ENCODE results near the gene ZNF83.
"Not testable (repeated sequence)": the region's sequence is repeated elsewhere in the genome, so short reads cannot be mapped to it uniquely, and the experiment has no call there.

The ZNF83 gene

GRCh38 chr19:52660981-52661380 lies 22.8 kb upstream of the ZNF83 start:
- H3K9me3 ChIP-seq (ENCODE audit: control insufficient read depth, insufficient read depth, low read length): no peaks in the 10 kb centered on the region
- H3K4me1 ChIP-seq (ENCODE audit: insufficient read depth, low read length): peaks cover 13% of the 10 kb centered on the region; the same call in 1 of the 2 replicates
- no peak overlapping the region for H3K9ac ChIP-seq (ENCODE audit: low read depth, low read length)
- no peaks in the 10 kb centered on the region; the same call in 1 of the 2 replicates for H3K36me3 ChIP-seq (ENCODE audit: insufficient read depth, low read length)

DNA sequence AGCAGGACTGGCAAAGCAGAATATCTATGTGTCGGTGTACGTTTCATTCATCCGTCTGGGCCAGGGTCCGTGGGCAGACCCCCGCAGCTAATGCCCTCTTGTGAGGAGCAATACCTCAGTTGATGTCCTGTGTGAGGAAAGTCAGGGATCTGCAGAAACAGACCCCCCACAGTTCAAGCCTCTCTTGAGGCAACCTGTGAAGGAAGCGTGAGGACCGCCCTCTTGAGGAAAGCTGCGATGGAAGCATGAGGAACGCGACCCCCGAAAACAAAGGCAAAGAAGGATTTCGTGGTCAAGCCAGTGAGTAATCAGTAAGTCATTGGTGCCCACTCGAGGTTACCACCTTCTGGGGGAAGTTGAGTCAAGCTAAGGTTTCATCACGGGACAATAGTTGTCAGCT lies 20.9 kb upstream of the ZNF83 start:
- Histone ChIP-seq H3K36me3 (ENCODE audit: insufficient read depth, low read length) (no peaks in the 10 kb centered on the region; the same call in 1 of the 2 replicates), H3K9me3 (ENCODE audit: control insufficient read depth, insufficient read depth, low read length) (no peaks in the 10 kb centered on the region), H3K4me1 (ENCODE audit: insufficient read depth, low read length) (no peaks in the 10 kb centered on the region; the same call in 1 of the 2 replicates), H3K9ac (ENCODE audit: low read depth, low read length) (no peak overlapping the region)

GRCh38 chr19:52658595-52658994 lies 20.4 kb upstream of the ZNF83 start:
- Histone ChIP-seq H3K9me3 (ENCODE audit: control insufficient read depth, insufficient read depth, low read length) (no peaks in the 10 kb centered on the region), H3K36me3 (ENCODE audit: insufficient read depth, low read length) (no peaks in the 10 kb centered on the region; the same call in 1 of the 2 replicates), H3K9ac (ENCODE audit: low read depth, low read length) (no peak overlapping the region), H3K4me1 (ENCODE audit: insufficient read depth, low read length) (no peaks in the 10 kb centered on the region; the same call in 1 of the 2 replicates)

GRCh38 chr19:52653161-52653560 lies 15.0 kb upstream of the ZNF83 start:
- no peaks in the 10 kb centered on the region for H3K9me3 ChIP-seq (ENCODE audit: control insufficient read depth, insufficient read depth, low read length)
- H3K36me3 ChIP-seq (ENCODE audit: insufficient read depth, low read length): peaks cover 6% of the 10 kb centered on the region; the same call in 1 of the 2 replicates
- no peaks in the 10 kb centered on the region for H3K4me1 ChIP-seq (ENCODE audit: insufficient read depth, low read length)
- H3K9ac ChIP-seq (ENCODE audit: low read depth, low read length): no peak overlapping the region

GRCh38 chr19:52651956-52652355 lies 13.8 kb upstream of the ZNF83 start:
- Histone ChIP-seq H3K36me3 (ENCODE audit: insufficient read depth, low read length) (peaks cover 6% of the 10 kb centered on the region; the same call in 1 of the 2 replicates), H3K9me3 (ENCODE audit: control insufficient read depth, insufficient read depth, low read length) (no peaks in the 10 kb centered on the region), H3K4me1 (ENCODE audit: insufficient read depth, low read length) (no peaks in the 10 kb centered on the region), H3K9ac (ENCODE audit: low read depth, low read length) (no peak overlapping the region)

DNA sequence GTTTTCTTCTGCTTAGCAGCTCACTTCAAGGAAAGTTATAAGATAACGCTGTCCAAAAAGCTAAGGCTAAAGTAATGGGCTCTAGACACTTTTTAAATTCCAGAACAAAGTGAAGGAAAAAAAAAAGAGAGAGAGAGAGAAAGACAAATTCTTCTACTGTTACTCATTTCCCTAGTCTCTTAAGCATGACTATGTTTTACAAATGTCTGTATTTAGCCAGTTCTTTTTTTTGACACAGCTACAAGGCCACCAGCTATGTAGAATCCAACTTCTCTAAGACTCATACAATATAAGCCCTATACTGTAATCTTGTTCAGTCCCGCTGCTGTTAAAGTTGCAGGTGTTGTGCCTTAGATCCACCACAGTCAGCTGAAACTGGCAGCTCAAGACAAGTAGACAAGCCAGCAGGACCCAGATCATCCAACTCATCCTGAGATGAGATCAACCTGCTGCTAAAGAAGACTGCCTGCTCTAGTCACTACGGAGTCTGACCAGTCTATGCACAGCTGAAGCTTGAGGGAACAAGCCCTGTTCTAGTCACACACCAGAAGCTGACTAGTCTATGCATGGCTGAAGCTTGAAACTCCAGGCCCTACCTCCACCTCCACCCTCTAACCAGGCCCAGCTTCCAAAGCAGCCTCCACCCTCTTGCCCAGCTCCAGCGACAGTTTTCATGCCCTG lies 10.3 kb upstream of the ZNF83 start:
- peaks cover 2% of the 10 kb centered on the region; the same call in 1 of the 2 replicates for H3K9me3 ChIP-seq (ENCODE audit: control insufficient read depth, insufficient read depth, low read length)
- H3K36me3 ChIP-seq (ENCODE audit: insufficient read depth, low read length): peaks cover 6% of the 10 kb centered on the region; the same call in 1 of the 2 replicates
- H3K4me1 ChIP-seq (ENCODE audit: insufficient read depth, low read length): no peaks in the 10 kb centered on the region
- no peak overlapping the region for H3K9ac ChIP-seq (ENCODE audit: low read depth, low read length)

DNA sequence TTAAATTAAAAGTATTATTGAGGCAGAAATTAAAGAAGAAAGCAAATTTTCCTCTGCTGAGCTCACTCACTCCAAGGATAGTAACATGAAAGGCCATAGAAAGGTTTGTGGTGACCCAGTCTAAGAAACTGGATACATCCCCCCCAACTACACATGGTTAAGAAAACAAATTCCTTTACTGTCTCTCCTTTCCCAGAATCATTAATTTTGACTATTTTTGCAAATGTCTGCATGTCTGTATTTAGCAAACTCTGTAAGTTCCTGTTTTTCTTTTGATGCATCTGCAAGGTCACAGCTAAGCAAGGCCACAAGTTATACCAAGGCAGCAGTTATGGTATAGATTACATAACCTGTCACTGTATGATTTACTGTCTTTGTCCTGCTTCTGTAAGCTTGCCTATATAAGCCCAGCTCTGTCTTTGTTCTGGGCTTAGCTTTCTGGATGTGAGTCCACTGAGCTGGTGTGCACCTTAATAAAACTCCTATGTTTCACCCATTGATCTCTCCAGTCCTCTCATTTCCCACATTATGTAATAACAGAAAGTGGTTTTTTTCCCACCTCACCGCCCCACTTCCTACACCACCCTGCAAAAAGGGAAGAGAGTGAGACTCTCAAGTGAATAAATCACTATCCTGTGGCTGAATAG lies 8.5 kb upstream of the ZNF83 start:
- no peaks in the 10 kb centered on the region for H3K36me3 ChIP-seq (ENCODE audit: insufficient read depth, low read length)
- H3K9ac ChIP-seq (ENCODE audit: low read depth, low read length): no peak overlapping the region
- no peaks in the 10 kb centered on the region for H3K4me1 ChIP-seq (ENCODE audit: insufficient read depth, low read length)

GRCh38 chr19:52640916-52641315 lies 2.8 kb upstream of the ZNF83 start:
- no peaks in the 10 kb centered on the region for H3K4me1 ChIP-seq (ENCODE audit: insufficient read depth, low read length)
- H3K36me3 ChIP-seq (ENCODE audit: insufficient read depth, low read length): no peaks in the 10 kb centered on the region
- H3K9ac ChIP-seq (ENCODE audit: low read depth, low read length): no peak overlapping the region
- H3K9me3 ChIP-seq (ENCODE audit: control insufficient read depth, insufficient read depth, low read length): no peaks in the 10 kb centered on the region

More for the DNA sequence above, 8.5 kb upstream of the ZNF83 start:
- H3K9me3 ChIP-seq (ENCODE audit: control insufficient read depth, insufficient read depth, low read length): peaks cover 2% of the 10 kb centered on the region; the same call in 1 of the 2 replicates

GRCh38 chr19:52639996-52640395 lies 1.8 kb upstream of the ZNF83 start:
- Histone ChIP-seq H3K9ac (ENCODE audit: low read depth, low read length) (no peak overlapping the region), H3K36me3 (ENCODE audit: insufficient read depth, low read length) (no peaks in the 10 kb centered on the region), H3K4me1 (ENCODE audit: insufficient read depth, low read length) (no peaks in the 10 kb centered on the region), H3K9me3 (ENCODE audit: control insufficient read depth, insufficient read depth, low read length) (no peaks in the 10 kb centered on the region)

GRCh38 chr19:52638601-52639000 lies 446 bp upstream of the ZNF83 start:
- no peaks in the 10 kb centered on the region for H3K4me1 ChIP-seq (ENCODE audit: insufficient read depth, low read length)
- no peaks in the 10 kb centered on the region for H3K9me3 ChIP-seq (ENCODE audit: control insufficient read depth, insufficient read depth, low read length)
- no peaks in the 10 kb centered on the region for H3K36me3 ChIP-seq (ENCODE audit: insufficient read depth, low read length)
- H3K9ac ChIP-seq (ENCODE audit: low read depth, low read length): peak overlapping the region; percentile 64

DNA sequence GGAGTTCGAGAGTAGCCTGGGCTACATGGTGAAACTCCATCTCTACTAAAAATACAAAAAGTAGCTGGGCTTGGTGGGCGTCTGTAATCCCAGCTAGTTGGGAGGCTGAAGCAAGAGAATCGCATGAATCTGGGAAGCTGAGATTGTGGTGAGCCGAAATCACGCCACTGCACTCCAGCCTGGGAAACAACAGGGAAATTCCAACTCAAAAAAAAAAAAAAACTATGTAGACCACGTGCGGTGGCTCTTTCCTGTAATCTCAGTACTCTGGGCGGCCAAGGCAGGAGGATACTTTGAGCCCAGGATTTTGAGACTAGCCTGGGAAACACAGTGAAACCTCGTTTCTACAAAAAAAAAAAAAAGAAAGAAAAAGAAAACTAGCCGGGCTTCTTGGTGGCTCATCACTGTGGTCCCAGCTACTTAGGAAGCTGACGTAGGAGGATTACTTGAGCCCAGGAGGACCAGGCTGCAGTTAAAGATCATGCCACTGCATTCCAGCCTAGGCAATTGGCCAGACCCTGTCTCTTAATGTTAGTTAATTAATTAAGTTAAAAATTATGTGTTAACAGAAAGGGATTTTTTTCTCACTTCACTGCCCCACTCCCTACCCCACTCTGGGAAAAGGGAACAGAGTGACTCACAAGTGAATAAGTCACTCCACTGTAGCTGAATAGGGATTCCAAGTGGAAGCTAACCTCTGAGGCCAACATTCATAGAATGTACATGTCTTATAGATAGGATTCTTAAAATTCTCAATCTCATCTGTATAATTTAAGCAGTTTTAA lies 2.2 kb downstream of the ZNF83 start:
- H3K9me3 ChIP-seq (ENCODE audit: control insufficient read depth, insufficient read depth, low read length): no peaks in the 10 kb centered on the region
- no peaks in the 10 kb centered on the region for H3K36me3 ChIP-seq (ENCODE audit: insufficient read depth, low read length)
- no peak overlapping the region for H3K9ac ChIP-seq (ENCODE audit: low read depth, low read length)
- H3K4me1 ChIP-seq (ENCODE audit: insufficient read depth, low read length): no peaks in the 10 kb centered on the region

DNA sequence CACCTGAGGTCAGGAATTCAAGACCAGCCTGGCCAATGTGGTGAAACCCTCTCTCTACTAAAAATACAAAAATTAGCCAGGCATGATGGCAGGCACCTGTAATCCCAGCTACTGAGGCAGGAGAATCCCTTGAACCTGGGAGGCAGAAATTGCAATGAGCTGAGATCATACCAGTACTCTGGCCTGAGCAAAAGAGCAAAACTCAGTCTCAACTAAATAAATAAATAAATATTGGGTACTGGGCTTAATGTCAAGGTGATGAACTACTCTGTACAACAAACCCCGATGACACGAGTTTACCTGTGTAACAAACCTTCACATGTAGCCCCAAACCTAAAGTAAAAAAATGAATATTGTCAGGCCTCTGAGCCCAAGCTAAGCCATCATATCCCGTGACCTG lies 10.7 kb downstream of the ZNF83 start:
- H3K9ac ChIP-seq (ENCODE audit: low read depth, low read length); H3K9me3 ChIP-seq (ENCODE audit: control insufficient read depth, insufficient read depth, low read length); H3K36me3 ChIP-seq (ENCODE audit: insufficient read depth, low read length); H3K4me1 ChIP-seq (ENCODE audit: insufficient read depth, low read length): not testable (repeated sequence)

DNA sequence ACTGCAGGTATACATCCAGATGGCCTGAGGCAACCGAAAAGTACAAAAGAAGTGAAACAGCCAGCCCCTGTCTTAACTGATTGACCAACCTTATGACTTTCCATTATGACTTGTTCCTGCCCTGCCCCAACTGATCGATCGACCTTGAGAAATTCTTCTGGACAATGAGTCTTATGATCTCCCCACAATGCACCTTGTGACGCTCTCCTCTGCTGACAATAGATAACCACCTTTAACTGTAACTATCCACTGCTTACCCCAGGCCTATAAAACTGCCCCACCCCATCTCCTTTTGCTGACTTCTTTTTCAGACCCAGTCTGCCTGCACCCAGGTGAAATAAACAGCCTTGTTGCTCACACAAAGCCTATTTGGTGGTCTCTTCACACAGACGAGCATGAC lies 11.2 kb downstream of the ZNF83 start:
- H3K36me3 ChIP-seq (ENCODE audit: insufficient read depth, low read length): peaks cover 7% of the 10 kb centered on the region
- no peak overlapping the region for H3K9ac ChIP-seq (ENCODE audit: low read depth, low read length)
- H3K4me1 ChIP-seq (ENCODE audit: insufficient read depth, low read length): no peaks in the 10 kb centered on the region
- peaks cover 2% of the 10 kb centered on the region; the same call in 1 of the 2 replicates for H3K9me3 ChIP-seq (ENCODE audit: control insufficient read depth, insufficient read depth, low read length)

- Histone ChIP-seq H3K9ac (ENCODE audit: low read depth, low read length) (no peak overlapping the region), H3K36me3 (ENCODE audit: insufficient read depth, low read length) (peaks cover 7% of the 10 kb centered on the region), H3K4me1 (ENCODE audit: insufficient read depth, low read length) (no peaks in the 10 kb centered on the region), H3K9me3 (ENCODE audit: control insufficient read depth, insufficient read depth, low read length) (no peaks in the 10 kb centered on the region; the same call in 1 of the 2 replicates)
These were observed 15.9 kb downstream of the ZNF83 start for GRCh38 chr19:52622261-52622660.

Data from ES-I3 (cell line).